Measurements from ENCODE around the gene HSF5.

The HSF5 gene

DNA sequence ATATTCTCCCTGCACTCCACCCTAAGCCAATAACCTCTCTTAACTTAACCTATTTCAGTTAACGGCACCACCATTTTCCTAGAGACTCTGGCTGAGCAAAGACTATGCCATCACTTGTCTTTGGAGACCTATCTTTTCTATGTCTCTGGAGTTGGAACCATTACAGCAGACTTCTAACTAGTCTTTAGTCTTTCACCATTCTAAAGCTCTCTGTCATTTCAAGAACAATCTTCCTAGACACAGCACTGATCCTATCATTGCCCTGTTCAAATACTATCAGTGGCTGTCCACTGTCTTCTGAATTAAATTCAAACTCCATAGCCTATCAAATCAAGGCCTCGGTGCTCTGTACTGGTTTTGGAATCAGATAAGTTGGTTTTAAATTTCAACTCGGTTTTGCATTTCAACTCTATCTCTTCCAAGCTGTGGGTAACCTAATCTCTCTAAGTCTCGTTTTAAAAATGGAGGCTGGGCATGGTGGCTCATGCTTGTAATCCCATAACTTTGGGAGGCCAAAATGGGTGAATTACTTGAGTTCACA, 102.8 kb downstream of the HSF5 start:
- DNase-seq, result no peak

DNA sequence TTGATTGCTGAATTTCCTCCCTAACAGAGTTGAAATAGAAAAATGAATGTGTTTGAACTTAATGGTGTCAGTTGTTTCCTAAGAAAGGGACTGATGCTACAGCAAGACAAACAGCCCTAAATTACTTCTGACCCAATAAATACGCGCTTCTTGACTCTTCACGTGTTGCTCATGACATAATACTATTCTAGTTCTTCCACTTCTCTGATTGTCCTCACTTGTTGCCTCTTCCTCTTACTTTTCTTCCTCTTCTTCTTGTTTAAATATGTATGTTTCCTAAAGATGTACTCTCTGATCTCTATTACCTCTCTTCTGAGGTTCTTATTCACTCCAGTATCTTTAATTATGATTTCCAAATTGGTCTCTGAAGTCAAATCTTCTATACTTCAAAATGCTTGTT, 103.3 kb downstream of the HSF5 start:
- no peak for DNase-seq

- DNase-seq, result no peak
Measured at GRCh38 chr17:58383892-58384462, 104.2 kb downstream of the HSF5 start.

- DNase-seq, result no peak
Measured at GRCh38 chr17:58382872-58383242, 105.4 kb downstream of the HSF5 start.

- DNase-seq, result no peak
Measured at GRCh38 chr17:58382108-58382871, 105.9 kb downstream of the HSF5 start.

- no peak for DNase-seq
Measured at GRCh38 chr17:58381124-58382035, 106.8 kb downstream of the HSF5 start.

DNA sequence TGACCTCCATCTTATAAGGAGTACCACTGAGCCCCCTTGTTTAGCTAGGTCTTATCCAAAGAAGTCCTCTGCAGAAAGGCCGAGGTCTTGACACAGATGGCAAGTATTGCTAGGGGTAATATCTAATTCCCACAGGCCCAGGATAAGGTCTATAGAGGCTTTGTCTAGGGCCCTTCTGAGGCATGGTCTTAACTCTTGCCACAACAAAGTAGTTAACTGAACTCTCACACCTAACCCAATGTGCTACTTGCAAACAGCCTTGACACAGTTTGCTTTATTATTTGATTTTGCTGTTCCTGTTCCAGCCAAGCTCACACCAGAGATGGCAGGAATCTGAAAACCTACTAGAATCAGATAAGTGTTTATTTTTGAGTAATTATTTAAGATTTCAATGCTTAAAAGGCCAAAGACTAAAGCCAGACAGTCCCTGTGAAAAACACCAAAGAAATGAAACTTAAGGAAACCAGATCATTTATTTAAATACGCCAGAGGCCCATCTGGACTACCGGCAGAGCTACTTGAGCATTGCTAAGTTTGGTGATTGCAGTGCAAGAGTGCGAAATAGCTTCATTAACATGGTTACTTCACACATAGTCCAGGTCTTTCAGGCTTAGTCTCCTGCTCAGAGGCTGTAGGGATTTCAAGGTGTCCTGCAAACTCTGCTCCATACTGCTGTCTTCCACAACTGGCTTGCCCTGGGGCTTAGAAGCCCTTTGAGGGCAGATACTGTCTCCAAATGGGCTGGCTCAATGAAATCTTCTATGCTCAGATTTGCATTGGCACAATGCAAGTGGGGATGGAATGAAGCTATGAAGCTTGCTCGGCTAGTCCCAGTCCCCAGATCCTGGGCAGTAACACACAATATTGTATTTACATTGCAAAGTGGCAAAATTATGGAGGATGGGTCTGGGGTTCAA, 107.7 kb downstream of the HSF5 start:
- DNase-seq, result no peak

- DNase-seq, result no peak
Measured at GRCh38 chr17:58379511-58379824, 108.7 kb downstream of the HSF5 start.

GRCh38 chr17:58378733-58379510, 109.3 kb downstream of the HSF5 start:
- no peak for DNase-seq

GRCh38 chr17:58377661-58378060, 110.5 kb downstream of the HSF5 start:
- DNase-seq, result no peak

GRCh38 chr17:58377093-58377601, 111.1 kb downstream of the HSF5 start:
- DNase-seq, result no peak

DNA sequence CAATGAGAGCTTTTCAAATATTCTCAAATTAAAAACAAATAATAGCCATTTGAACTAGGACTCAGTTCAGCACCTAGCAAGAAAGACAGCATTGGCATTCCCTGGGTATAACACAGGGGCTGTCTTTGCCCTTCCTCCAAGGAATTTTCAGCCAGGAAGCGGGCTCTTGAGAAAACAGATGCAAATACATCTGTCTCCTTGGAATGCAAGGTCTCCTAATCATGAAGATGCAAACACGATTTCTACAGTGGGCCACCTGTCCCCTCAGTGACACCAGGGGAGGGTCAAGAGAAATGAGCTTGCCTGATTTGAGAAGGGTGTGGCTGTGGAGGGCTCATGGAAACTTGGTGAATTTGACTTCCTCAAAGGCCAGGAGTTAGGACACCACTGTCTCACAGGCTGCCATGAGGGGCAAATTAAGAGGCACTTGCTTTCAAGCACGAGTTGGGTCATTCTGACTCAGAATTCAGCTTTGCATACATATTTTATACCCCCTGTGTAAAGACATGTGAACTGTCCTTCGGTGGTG, 111.7 kb downstream of the HSF5 start:
- DNase-seq, result no peak

DNA sequence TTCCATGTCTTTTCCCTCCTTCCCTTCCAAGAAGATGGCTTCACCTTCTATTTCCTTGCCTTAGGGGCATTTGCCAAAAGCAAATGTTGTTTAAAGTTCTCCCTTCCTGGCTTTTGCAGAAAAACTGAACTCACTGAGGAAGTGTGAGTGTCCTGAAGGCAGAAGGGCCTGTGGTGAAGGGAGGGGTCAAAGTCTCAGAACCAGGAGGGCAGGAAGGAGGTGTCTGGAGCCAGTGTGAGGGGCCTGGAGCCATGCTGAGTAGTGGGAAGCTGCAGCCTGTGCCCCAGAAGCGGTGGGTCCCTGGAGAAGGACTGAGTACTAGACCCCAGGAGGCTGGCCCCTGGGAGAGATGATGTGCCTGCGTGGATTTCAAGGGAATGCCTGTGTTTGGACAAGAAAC, 112.4 kb downstream of the HSF5 start:
- DNase-seq, result no peak

- no peak for DNase-seq
Measured at GRCh38 chr17:58375256-58375655, 113.0 kb downstream of the HSF5 start.

- DNase-seq, result no peak
Measured at GRCh38 chr17:58373923-58374322, 114.3 kb downstream of the HSF5 start.

- no peak for DNase-seq
Measured at GRCh38 chr17:58373003-58373402, 115.2 kb downstream of the HSF5 start.

GRCh38 chr17:58371300-58371950, 116.8 kb downstream of the HSF5 start:
- no peak for DNase-seq

GRCh38 chr17:58370716-58371115, 117.5 kb downstream of the HSF5 start:
- DNase-seq, result no peak

GRCh38 chr17:58370309-58370708, 117.9 kb downstream of the HSF5 start:
- no peak for DNase-seq
